ENCODE measurements around the gene CLBA1.
"Not testable (repeated sequence)": the region's sequence is repeated elsewhere in the genome, so short reads cannot be mapped to it uniquely, and the experiment has no call there.

The CLBA1 gene

DNA sequence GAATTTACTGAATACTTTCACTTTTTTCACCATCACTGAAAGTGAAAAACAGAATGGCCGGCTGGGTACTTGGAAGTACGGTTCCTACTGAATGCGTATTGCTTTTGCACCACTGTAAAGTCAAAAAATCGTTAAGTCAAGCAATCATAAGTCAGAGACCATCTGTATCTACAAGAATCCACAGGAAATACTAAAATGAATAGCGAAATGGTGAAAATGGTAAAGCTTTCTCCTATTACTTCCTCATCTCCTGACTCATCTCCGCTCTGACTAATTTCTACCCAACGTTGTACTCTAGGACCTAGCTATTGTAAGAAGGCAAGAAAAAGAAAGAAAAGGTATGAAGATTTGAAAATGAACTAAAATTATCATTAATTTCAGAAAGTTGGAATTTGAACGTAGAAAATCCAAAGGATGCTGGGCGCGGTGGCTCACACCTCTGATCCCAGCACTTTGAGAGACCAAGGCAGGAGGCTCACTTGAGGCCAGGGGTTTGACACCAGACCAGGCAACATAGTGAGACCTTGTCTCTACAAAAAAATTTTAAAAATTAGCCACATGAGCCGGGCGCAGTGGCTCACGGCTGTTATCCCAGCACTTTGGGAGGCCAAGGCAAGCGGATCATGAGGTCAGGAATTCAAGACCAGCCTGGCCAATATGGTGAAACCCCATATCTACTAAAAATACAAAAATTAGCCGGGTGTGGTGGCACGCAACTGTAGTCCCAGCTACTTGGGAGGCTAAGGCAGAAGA, 40.6 kb downstream of the CLBA1 start:
- no peak for DNase-seq

DNA sequence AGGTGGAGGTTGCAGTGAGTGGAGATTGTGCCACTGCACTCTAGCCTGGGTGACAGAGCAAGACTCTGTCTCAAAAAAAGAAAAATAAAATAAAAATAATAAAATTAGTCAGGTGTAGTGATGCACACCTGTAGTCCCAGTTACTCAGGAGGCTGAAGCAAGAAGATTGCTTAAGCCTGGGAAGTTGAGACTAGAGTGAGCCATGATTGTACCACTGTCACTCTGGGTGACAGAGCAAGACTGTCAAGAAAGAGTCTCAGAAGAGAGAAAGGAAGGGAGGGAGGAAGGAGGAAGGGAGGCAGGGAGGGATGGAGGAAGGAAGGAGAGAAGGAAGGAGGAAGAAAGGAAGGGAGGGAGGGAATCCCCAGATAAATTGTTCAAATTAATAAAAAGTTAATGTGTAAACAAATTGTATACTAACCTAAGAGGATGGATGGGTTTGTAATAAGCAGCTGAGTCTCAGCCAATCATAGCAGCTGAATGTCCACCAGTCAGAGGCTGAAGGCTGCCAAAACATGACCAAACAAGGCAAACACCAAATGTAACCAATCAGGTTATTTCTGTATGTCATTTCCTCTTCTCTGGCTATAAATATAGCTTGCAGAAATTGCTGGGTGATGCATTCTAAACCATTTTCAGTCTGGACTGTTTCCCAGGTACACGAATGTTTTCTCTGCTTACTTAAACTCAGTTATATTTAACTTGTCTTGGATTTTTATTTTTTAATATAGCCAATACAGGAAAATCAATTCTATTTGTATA, 41.4 kb downstream of the CLBA1 start:
- DNase-seq, result no peak

DNA sequence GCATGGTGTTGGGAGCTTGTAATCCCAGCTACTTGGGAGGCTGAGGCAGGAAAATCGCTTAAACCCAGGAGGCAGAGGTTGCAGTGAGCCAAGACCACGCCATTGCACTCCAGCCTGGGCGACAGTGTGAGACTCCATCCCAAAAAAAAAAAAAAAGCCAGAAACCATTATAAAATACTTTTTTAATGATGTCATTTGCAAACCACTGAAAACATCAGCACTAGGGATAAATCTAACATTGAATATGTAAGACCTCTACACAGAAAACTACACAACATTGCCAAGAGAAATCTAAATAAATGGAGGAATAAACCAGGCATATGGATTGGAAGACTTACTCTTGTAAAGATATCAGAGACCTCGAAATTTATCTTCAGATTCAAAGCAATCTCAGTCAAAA, 42.1 kb downstream of the CLBA1 start:
- DNase-seq, result not testable (repeated sequence)

DNA sequence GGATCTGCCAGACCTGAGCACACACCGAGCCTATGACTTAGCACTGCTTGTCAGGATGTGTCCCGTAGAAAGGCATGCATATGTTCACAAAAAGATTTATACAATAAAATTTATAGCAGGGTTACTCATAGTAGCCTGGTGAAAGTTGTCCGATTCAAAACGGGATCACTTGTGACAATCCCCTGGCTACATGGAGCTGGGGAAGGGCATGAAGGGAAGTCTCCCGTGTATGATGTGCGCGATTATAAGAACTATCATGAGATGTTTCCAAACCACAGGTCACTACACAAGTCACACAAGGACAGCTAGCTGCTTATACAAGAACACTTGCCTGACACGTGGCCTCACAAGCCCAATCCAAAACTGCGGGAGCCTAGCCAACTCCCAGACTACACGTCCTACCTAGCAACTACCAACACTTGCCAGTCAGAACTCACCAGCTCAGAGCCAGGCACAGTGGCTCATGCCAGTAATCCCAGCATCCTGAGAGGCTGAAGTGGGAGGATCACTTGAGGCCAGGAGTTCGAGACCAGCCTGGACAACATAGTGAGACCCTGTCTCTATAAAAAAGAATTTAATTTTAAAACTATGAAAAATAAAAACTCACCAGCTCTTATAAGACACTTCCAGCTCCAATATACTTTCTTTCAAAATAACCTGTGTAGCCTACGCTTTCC, 42.8 kb downstream of the CLBA1 start:
- DNase-seq, result no peak

DNA sequence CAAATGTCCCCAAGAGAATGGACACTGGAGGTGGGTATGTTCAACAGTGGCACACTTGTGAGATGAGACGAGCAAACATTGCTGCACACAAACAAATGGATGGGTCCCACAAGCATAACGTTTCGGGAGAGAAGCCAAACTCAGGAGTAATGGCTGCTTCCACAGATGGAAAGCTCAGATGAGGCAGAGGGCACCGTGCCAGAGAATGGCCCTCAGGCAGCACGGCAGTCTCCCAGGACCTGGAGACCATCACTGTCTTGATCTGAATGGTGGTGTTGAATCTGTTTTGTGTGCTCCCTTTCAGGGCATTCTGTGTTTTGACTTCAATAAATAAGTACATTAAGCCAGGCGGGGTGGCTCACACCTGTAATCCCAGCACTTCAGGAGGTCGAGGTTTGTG, 43.8 kb downstream of the CLBA1 start:
- DNase-seq, result no peak

DNA sequence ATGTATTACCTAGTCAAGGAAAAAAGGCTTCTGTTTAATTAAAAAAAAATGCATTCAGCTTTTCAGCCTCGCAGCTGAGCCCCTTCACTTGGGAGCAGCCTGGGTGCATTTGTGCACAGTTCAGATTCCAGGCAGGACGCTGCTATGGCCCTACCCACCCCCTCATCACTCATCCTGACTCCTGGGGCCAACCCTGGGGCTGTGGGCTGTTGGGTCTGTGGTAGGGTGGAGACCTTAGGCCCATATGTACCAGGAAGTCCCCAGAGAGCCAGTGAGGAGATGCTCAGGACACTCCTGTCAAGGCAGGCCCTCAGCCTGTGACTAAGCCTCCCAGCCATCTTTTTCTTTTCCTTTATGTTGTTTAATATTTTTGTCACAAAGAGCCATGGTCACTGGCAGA, 44.6 kb downstream of the CLBA1 start:
- DNase-seq, result no peak

DNA sequence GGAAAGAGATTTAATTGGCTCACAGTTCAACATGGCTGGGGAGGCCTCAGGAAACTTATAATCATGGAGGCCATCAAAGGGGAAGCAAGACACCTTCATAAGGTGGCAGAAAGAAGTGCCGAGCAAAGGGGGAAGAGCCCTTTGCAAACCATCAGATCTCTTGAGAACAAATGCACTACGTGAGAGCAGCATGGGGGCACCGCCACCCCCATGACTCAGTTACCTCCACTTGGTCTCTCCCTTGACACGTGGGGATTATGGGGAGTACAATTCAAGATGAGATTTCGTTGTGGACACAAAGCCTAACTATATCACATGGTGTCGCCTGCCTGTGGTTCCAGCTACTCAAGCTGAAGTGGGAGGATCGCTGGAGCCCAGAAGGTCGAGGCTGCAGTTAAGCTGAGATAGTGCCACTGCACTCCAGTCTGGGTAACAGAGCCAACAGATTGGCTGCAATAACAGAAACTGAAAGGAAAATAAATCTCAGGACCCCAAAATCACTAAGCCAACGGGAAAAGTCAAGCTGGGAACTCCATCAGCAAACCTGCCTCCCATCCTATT, 45.3 kb downstream of the CLBA1 start:
- DNase-seq, result no peak

DNA sequence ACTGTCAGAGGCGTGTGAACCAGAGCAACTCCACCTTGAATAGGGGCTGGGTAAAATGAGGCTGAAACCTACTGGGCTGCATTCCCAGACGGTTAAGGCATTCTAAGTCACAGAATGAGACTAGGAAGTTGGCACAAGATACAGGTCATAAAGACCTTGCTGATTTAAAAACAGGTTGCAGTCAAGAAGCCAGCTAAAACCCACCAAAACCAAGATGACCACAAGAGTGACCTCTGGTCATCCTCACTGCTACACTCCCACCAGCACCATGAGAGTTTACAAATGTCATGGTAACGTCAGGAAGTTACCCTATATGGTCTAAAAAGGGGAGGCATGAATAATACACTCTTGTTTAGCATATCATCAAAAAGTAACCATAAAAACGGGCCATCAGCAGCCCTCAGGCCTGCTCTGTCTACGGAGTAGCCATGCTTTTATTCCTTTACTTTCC, 46.9 kb downstream of the CLBA1 start:
- not testable (repeated sequence) for DNase-seq

DNA sequence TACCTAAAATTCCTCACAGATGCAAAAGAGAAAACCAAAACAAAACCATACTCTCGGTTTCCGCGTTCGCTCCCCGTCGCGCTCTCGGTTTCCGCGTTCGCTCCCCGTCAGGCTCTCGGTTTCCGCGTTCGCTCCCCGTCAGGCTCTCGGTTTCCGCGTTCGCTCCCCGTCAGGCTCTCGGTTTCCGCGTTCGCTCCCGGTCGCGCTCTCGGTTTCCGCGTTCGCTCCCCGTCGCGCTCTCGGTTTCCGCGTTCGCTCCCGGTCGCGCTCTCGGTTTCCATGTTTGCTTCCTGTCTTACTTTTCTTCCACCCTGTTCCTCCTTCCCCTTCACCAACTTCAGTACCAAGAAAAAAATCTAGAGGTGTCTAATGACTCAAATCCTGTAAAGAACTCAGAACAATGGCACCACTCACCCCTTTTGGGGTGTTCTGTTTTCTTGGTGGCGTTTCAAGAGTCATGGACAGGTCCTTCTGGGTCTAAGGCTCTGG, 47.9 kb downstream of the CLBA1 start:
- not testable (repeated sequence) for DNase-seq

DNA sequence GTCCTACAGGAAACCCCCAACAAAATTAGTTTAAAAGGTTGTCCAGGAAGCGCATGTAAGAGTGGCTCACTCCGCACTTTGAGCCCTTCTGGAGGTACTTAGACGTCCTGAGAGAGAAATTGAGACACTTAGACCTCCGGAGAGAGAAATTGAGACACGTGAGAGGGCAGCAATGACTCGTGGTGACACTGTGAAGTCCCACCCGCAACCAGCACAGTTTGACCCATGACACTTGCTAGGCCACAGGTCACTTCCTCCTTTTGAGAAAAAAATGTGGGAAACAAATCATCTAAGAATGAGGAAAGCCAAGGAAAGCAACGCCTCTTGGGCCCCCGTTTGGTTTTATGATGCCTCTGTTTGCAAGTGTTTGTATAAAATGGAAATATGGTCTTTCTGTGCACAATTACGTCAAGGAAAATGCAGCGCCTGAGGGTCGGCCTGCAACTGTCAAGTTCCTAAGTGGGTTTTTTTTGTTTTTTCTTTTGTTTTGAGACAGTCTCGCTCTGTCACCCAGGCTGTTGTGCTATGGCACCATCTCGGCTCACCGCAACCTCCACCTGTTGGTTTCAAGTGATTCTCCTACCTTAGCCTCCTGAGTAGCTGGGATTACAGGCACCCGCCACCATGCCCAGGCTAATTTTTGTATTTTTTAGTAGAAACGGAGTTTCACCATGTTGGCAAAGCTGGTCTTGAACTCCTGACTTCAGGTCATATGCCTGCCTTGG, 48.9 kb downstream of the CLBA1 start:
- no peak for DNase-seq

DNA sequence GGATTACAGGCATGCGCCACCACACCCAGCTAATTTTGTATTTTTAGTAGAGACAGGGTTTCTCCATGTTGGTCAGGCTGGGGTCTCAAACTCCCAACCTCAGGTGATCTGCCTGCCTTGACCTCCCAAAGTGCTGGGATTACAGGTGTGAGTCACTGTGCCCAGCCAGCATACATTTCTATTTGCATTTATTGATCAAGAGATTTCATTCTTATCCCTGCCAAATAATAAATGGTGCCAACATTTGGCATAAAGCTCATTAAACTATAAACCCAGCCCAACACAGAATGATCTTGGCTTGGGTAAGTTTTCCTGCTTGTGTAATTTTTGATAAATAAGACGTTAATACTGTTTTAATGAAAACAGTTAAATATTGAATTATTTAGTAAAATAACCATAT, 50.0 kb downstream of the CLBA1 start:
- DNase-seq, result not testable (repeated sequence)

DNA sequence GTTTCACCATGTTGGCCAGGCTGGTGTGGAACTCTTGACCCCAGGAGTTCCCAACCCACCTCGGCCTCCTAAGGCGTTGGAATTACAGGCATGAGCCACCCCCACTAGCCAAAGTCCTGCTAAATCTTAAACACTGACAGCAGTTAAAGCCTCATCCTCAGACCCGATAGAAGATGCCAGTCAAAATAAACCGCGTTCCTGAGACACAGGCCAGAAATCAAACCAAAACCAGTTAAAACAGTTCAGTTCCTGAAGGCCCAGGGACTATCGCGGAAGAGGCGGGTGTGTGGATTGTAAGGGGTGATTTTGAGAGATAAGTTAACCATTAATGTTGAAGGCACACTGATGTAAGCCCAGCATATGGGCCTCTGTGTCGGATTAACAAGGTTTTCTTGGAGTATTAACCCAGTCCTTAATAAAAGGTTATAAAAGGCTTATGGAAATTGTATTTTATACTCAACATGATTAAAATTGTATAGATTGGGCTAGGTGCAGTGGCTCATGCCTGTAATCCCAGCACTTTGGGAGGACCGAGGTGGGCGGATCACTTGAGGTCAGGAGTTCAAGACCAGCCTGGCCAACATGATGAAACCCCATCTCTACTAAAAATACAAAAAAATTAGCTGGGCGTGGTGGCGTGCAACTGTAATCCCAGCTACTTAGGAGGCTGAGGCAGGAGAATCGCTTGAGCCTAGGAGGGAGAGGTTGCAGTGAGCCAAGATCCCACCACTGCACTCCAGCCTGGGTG, 54.0 kb downstream of the CLBA1 start:
- DNase-seq, result no peak

DNA sequence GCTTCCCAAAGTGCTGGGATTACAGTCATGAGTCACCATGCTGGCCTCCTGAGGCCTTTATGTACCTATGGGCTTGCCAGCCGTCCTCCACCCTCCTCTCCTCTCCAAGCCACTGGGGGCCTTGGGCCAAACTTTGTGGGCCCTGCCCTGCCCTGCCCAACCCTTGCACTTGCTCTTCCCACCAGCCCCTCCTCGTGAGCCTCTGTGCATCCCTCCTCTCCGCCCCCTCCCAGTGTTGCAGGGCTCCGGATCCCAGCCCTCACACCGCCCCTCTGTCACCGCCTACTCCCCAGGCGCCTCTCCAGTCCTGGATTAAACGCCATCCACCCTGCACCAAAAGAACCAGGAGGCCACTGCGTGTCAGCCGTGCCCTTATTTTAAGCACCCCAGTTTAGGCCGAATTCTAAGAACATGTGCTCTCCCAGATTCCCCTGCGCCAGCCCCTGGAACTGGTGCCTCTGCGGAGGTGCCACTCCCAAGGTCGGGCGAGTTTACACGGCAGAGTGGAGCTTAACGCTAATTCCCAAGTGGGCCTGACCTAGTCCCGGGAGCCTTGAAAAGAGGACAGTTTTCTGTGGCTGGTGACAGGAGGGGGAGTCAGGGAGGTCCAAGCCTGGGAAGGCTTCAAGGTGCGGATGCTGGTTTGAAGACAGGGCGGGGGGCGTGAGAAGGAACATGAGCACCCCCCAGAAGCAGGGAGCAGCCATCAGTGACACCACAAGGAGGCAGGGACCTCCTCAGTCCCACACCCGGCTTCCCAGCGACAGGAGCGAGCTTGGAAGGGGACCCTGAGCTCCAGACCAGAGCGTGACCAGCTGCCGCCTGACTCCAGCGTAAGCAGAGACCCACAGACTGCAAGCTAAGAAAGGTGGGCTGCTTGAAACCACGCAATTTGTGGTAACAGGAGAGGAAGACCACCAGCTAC, 56.5 kb downstream of the CLBA1 start:
- DNase-seq, result no peak

DNA sequence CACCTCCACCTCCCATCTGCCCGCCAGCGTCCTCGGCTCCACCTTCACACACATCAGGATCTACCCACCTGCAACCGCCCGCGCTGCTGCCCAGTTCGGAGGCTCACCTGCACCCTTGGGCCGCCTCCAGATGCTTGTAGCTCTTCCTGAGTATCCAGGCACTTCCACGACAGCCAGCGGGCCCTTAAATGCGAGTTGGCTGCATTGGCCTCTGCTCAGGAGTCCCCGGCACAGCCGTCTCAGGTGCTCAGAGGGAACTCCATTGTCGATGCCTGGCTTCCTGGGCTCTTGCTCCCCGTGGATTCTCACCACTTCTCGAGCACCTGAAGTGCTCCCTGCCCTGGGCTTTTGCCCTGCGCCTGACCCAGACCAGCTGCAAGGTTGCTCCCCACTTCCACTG, 57.2 kb downstream of the CLBA1 start:
- DNase-seq, result no peak

DNA sequence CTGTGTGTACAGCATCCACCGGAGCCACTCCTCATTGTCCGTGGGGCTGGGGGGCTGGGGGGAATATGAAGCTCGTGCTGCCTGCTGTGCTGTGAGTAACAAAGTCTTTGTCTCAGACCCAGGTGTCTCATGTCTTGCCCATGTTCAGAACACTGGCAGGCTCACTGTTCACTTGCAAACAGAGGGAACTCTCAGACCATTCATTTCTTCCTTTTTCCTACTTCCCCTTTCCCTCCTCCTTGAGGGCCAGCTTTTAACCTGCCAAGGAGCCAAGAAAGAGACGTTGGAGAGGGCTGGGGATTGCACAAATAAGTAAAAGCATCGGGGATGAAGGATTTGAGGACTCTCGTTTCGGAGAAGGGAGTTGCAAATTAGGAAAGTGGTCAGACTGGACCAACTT, 58.1 kb downstream of the CLBA1 start:
- DNase-seq, result no peak

All from stimulated activated CD4-positive, alpha-beta T cell treated with anti-CD3 and anti-CD28 coated beads, Interleukin-1b, Interleukin-23, amount 100 ng/mL, for 48 hours (primary cell).